ENCODE data around the gene SERPINB10. TPM values are rescaled to one million over a fixed set of nuclear protein-coding genes. Genes with fewer than 3 reads are reported as not detected.

SERPINB10 gene
- total RNA-seq, 1 donor from 2014 or later = not detected

DNA sequence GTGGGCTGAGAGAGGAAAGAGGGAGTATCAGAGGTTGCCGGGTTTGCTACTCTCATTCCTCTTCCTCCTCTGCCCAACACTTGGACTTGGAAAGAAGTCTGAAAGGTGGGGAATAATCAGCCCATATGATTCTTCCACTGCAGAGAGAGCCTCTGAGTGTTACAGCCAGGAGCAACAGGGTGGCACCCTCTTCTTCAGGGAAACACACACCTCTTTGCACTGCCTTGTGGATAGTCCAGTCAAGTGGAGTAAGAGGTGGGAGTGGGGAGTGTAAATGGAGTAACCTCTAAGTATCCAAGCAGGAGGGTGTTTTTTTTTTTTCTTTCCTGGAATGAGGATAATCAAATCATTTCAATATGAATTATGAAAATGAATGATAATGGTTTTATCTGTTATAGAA lies 53.1 kb downstream of the SERPINB10 start:
- no peak overlapping the region for H3K4me3 ChIP-seq (ENCODE audit: insufficient read depth, low read depth, low read length)
- no peaks in the 10 kb centered on the region for H3K4me1 ChIP-seq (ENCODE audit: insufficient read depth, low read length)
- H3K4me1 Mint-ChIP-seq (ENCODE audit: low read depth, unreplicated experiment) = no peaks in the 10 kb centered on the region
- H2AFZ ChIP-seq (ENCODE audit: low read depth, low read length) = no peak overlapping the region
- FAIRE-seq = no peak
- no peak overlapping the region for H3K27ac Mint-ChIP-seq (ENCODE audit: unreplicated experiment)
- H3K9ac ChIP-seq (ENCODE audit: low read length) = no peak overlapping the region
- no peaks in the 10 kb centered on the region for H3K79me2 ChIP-seq (ENCODE audit: insufficient read depth, low read length)
- H3K9me3 Mint-ChIP-seq (ENCODE audit: unreplicated experiment) = peaks cover 2% of the 10 kb centered on the region
- no peak overlapping the region for H3K27ac ChIP-seq (ENCODE audit: low read depth, low read length)
- no peaks in the 10 kb centered on the region for H4K20me1 ChIP-seq (ENCODE audit: insufficient read depth, low read length)
- no peak overlapping the region for H3K4me3 Mint-ChIP-seq (ENCODE audit: unreplicated experiment)
- no peak for TF ChIP-seq EZH2 (IDR thresholded peaks at IDR 0.05; ENCODE audit: insufficient read depth, low read length)
- TF ChIP-seq, protein P1, sequence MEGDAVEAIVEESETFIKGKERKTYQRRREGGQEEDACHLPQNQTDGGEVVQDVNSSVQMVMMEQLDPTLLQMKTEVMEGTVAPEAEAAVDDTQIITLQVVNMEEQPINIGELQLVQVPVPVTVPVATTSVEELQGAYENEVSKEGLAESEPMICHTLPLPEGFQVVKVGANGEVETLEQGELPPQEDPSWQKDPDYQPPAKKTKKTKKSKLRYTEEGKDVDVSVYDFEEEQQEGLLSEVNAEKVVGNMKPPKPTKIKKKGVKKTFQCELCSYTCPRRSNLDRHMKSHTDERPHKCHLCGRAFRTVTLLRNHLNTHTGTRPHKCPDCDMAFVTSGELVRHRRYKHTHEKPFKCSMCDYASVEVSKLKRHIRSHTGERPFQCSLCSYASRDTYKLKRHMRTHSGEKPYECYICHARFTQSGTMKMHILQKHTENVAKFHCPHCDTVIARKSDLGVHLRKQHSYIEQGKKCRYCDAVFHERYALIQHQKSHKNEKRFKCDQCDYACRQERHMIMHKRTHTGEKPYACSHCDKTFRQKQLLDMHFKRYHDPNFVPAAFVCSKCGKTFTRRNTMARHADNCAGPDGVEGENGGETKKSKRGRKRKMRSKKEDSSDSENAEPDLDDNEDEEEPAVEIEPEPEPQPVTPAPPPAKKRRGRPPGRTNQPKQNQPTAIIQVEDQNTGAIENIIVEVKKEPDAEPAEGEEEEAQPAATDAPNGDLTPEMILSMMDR (IDR thresholded peaks at IDR 0.05; ENCODE audit: insufficient read depth, low read depth, low read length) = no peak
- no peak for DNase-seq (ENCODE audit: low read depth)
- H3K9me3 ChIP-seq (ENCODE audit: insufficient read depth, low read depth, low read length) = no peaks in the 10 kb centered on the region
- H3K36me3 Mint-ChIP-seq (ENCODE audit: low read depth, unreplicated experiment) = no peaks in the 10 kb centered on the region
- no peak overlapping the region for H3K4me2 ChIP-seq (ENCODE audit: low read length)
- H3K27me3 ChIP-seq (ENCODE audit: insufficient read depth, low read length) = no peaks in the 10 kb centered on the region
- H3K27me3 Mint-ChIP-seq (ENCODE audit: low read depth, unreplicated experiment) = no peaks in the 10 kb centered on the region
- H3K36me3 ChIP-seq (ENCODE audit: insufficient read depth, low read length) = no peaks in the 10 kb centered on the region

DNA sequence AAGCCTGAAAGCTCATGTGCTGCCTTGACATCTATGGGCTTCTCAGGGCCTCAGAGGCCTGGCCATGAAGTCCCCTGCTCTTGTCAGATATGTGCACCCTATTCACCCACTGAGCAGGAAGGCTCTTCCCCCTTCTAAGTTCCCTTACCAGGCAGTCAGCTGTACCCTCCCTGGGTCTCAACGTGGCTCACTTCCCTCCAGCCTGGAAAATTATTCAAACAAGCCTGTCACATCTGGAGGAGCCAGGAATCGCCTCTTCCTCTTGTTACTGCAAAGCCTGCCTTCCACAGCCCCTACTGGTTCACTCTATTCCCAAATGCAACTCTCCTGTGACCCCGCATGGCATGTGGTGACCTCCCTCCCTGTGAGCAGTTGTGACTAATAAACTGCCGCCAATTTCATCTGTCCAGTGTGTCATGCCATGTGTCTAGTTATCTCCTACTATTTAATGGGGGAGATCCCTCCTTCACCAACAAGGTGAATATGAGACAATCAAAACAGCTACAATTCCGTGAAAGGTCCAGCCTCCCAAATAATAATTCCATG lies 53.8 kb downstream of the SERPINB10 start:
- no peak overlapping the region for H3K4me3 Mint-ChIP-seq (ENCODE audit: unreplicated experiment)
- Histone ChIP-seq H3K9ac (ENCODE audit: low read length) (no peak overlapping the region), H2AFZ (ENCODE audit: low read depth, low read length) (no peak overlapping the region), H3K27me3 (ENCODE audit: insufficient read depth, low read length) (no peaks in the 10 kb centered on the region), H3K4me2 (ENCODE audit: low read length) (no peak overlapping the region), H4K20me1 (ENCODE audit: insufficient read depth, low read length) (no peaks in the 10 kb centered on the region), H3K9me3 (ENCODE audit: insufficient read depth, low read depth, low read length) (no peaks in the 10 kb centered on the region), H3K4me1 (ENCODE audit: insufficient read depth, low read length) (no peaks in the 10 kb centered on the region), H3K36me3 (ENCODE audit: insufficient read depth, low read length) (no peaks in the 10 kb centered on the region), H3K27ac (ENCODE audit: low read depth, low read length) (no peak overlapping the region), H3K4me3 (ENCODE audit: insufficient read depth, low read depth, low read length) (no peak overlapping the region), H3K79me2 (ENCODE audit: insufficient read depth, low read length) (no peaks in the 10 kb centered on the region)
- no peaks in the 10 kb centered on the region for H3K4me1 Mint-ChIP-seq (ENCODE audit: low read depth, unreplicated experiment)
- H3K36me3 Mint-ChIP-seq (ENCODE audit: low read depth, unreplicated experiment) = no peaks in the 10 kb centered on the region
- TF ChIP-seq, protein P1 (IDR thresholded peaks at IDR 0.05; ENCODE audit: insufficient read depth, low read depth, low read length) = no peak
- no peak for TF ChIP-seq EZH2 (IDR thresholded peaks at IDR 0.05; ENCODE audit: insufficient read depth, low read length)
- H3K27ac Mint-ChIP-seq (ENCODE audit: unreplicated experiment) = no peak overlapping the region
- peaks cover 2% of the 10 kb centered on the region for H3K9me3 Mint-ChIP-seq (ENCODE audit: unreplicated experiment)
- DNase-seq (ENCODE audit: low read depth) (no peak), FAIRE-seq (no peak)
- no peaks in the 10 kb centered on the region for H3K27me3 Mint-ChIP-seq (ENCODE audit: low read depth, unreplicated experiment)

DNA sequence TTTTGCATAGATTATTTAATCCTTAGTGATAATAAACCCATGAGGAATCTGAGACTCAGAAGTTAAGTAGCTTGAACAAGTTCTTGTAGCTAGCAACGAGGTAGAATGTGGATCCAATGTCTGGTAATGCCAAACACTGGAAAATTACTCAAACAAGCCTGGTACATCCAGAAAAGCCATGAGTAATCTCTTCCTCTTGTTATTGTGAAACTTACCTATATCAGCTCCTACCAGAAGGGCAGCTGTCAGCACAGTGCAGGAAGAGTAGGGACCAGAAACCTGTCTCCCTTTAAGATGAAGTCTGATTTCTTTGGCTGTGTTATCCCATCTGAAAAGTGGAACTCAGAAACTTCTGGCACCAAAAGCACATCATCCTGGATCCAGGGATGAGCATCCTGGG lies 54.4 kb downstream of the SERPINB10 start:
- Mint-ChIP-seq H3K4me3 (ENCODE audit: unreplicated experiment) (no peak overlapping the region), H3K9me3 (ENCODE audit: unreplicated experiment) (peaks cover 2% of the 10 kb centered on the region), H3K27ac (ENCODE audit: unreplicated experiment) (no peak overlapping the region), H3K27me3 (ENCODE audit: low read depth, unreplicated experiment) (no peaks in the 10 kb centered on the region), H3K36me3 (ENCODE audit: low read depth, unreplicated experiment) (no peaks in the 10 kb centered on the region), H3K4me1 (ENCODE audit: low read depth, unreplicated experiment) (no peaks in the 10 kb centered on the region)
- TF ChIP-seq, protein P1 (IDR thresholded peaks at IDR 0.05; ENCODE audit: insufficient read depth, low read depth, low read length) = no peak
- TF ChIP-seq EZH2 (IDR thresholded peaks at IDR 0.05; ENCODE audit: insufficient read depth, low read length) = no peak
- no peaks in the 10 kb centered on the region for H3K36me3 ChIP-seq (ENCODE audit: insufficient read depth, low read length)
- no peaks in the 10 kb centered on the region for H3K4me1 ChIP-seq (ENCODE audit: insufficient read depth, low read length)
- no peak for DNase-seq (ENCODE audit: low read depth)
- no peak overlapping the region for H3K27ac ChIP-seq (ENCODE audit: low read depth, low read length)
- H3K9ac ChIP-seq (ENCODE audit: low read length) = no peak overlapping the region
- FAIRE-seq = no peak
- no peaks in the 10 kb centered on the region for H4K20me1 ChIP-seq (ENCODE audit: insufficient read depth, low read length)
- no peak overlapping the region for H3K4me3 ChIP-seq (ENCODE audit: insufficient read depth, low read depth, low read length)
- no peak overlapping the region for H2AFZ ChIP-seq (ENCODE audit: low read depth, low read length)
- H3K79me2 ChIP-seq (ENCODE audit: insufficient read depth, low read length) = no peaks in the 10 kb centered on the region
- H3K27me3 ChIP-seq (ENCODE audit: insufficient read depth, low read length) = no peaks in the 10 kb centered on the region
- no peak overlapping the region for H3K4me2 ChIP-seq (ENCODE audit: low read length)
- no peaks in the 10 kb centered on the region for H3K9me3 ChIP-seq (ENCODE audit: insufficient read depth, low read depth, low read length)
